CD4-positive, alpha-beta T cell (primary cell): ENCODE results near the gene RNF5. TPM values are rescaled to one million over a fixed set of nuclear protein-coding genes. Genes with fewer than 3 reads are reported as not detected.
A peak's percentile ranks its signal among the peaks of the same experiment; 100 is the strongest.

Source experiments
- ATAC-seq: fragments of 200-7000 bp; cut with Tn5 transposase; one replicate; pipeline ENCODE4 v1.10.0; 2022; ENCODE audit warnings: mild to moderate bottlenecking; ENCODE audit not compliant: poor library complexity
- CTCF ChIA-PET: fragments of 350-600 bp; sonication (Branson Sonifier 250); formaldehyde crosslinking; loops from one replicate; lab custom pipeline; 2021; ENCODE audit warnings: antibody characterized with exemption, inconsistent platforms; lab: Charles Lee
- POLR2A ChIA-PET: fragments of 350-600 bp; sonication (Branson Sonifier 250); formaldehyde crosslinking; loops from one replicate; lab custom pipeline; 2021; ENCODE audit warnings: antibody characterized with exemption, inconsistent platforms; lab: Charles Lee
- DNase-seq, 14 experiments: peaks; one replicate each; pipeline ENCODE4 v3.0.0-alpha.2; 2013 to 2020; ENCODE audit warnings: mixed read lengths in 2 of 14
- H3K27ac ChIP-seq, 2 donors: one replicate each; pipeline versions ENCODE4 v1.5.1 to v1.7.0; 2013; ENCODE audit warnings: low read length in 2 of 2, low read depth in 1 of 2, mild to moderate bottlenecking in 1 of 2
- H3K27me3 ChIP-seq, 2 experiments: 1 replicate in 1 of 2; 2 replicates in 1 of 2; pipeline versions ENCODE4 v1.6.1 to v1.7.0; 2013; ENCODE audit warnings: low read length in 2 of 2, control low read depth in 1 of 2, mild to moderate bottlenecking in 1 of 2, moderate library complexity in 1 of 2; ENCODE audit not compliant: insufficient read depth in 2 of 2, control insufficient read depth in 1 of 2
- H3K36me3 ChIP-seq: one replicate; pipeline ENCODE4 v1.6.1; 2013; ENCODE audit warnings: low read length, control low read depth; ENCODE audit not compliant: insufficient read depth
- H3K4me1 ChIP-seq: one replicate; pipeline ENCODE4 v1.6.1; 2013; ENCODE audit warnings: low read length, control low read depth; ENCODE audit not compliant: insufficient read depth
- H3K4me3 ChIP-seq: one replicate; pipeline ENCODE4 v1.5.1; 2013; ENCODE audit warnings: mild to moderate bottlenecking, low read length, moderate library complexity
- H3K9me3 ChIP-seq, 2 experiments: 1 replicate in 1 of 2; 2 replicates in 1 of 2; pipeline versions ENCODE4 v1.6.1 to v1.7.0; 2013; ENCODE audit warnings: low read length in 2 of 2, mild to moderate bottlenecking in 2 of 2, control low read depth in 1 of 2, moderate library complexity in 1 of 2; ENCODE audit not compliant: control insufficient read depth in 1 of 2, insufficient read depth in 1 of 2
- H3K27ac Mint-ChIP-seq: one replicate; pipeline ENCODE4 v1.8.0; 2020; ENCODE audit warnings: mixed read lengths
- H3K27me3 Mint-ChIP-seq: one replicate; pipeline ENCODE4 v1.8.0; 2021; ENCODE audit warnings: mixed read lengths
- H3K36me3 Mint-ChIP-seq: one replicate; pipeline ENCODE4 v1.8.0; 2021; ENCODE audit warnings: low read depth, mixed read lengths
- H3K4me1 Mint-ChIP-seq: one replicate; pipeline ENCODE4 v1.8.0; 2021; ENCODE audit warnings: low read depth, mixed read lengths
- H3K4me3 Mint-ChIP-seq: one replicate; pipeline ENCODE4 v1.8.0; 2020; ENCODE audit warnings: mild to moderate bottlenecking, mixed read lengths
- H3K9me3 Mint-ChIP-seq: one replicate; pipeline ENCODE4 v1.8.0; 2020; ENCODE audit warnings: mixed read lengths
- intact Hi-C, 2 experiments: fragments of 100-400 bp; cut with DNase I in 1 of 2; cut with micrococcal nuclease in 1 of 2; formaldehyde crosslinking; loops; one replicate each; pipeline versions ENCODE4 v1.15.1 to v1.9.0; 2023 to 2025; cut with DNase I, micrococcal nuclease
- total RNA-seq, 174 experiments: library from RNA in 2 of 174; stranded (reverse) in 2 of 174; gene quantifications; one replicate each; pipeline ENCODE4 v1.2.3 and lab custom pipeline; 2021 to 2026
- TF ChIP-seq, protein P1 (sequence below): fragments of 200-600 bp; IDR thresholded peaks from one replicate; pipeline ENCODE4 v1.8.0; 2022; ENCODE audit warnings: antibody characterized with exemption, mild to moderate bottlenecking

The RNF5 gene
- total RNA-seq, 2 experiments from 2014 or later, result 9.6 to 9.9 TPM

DNA sequence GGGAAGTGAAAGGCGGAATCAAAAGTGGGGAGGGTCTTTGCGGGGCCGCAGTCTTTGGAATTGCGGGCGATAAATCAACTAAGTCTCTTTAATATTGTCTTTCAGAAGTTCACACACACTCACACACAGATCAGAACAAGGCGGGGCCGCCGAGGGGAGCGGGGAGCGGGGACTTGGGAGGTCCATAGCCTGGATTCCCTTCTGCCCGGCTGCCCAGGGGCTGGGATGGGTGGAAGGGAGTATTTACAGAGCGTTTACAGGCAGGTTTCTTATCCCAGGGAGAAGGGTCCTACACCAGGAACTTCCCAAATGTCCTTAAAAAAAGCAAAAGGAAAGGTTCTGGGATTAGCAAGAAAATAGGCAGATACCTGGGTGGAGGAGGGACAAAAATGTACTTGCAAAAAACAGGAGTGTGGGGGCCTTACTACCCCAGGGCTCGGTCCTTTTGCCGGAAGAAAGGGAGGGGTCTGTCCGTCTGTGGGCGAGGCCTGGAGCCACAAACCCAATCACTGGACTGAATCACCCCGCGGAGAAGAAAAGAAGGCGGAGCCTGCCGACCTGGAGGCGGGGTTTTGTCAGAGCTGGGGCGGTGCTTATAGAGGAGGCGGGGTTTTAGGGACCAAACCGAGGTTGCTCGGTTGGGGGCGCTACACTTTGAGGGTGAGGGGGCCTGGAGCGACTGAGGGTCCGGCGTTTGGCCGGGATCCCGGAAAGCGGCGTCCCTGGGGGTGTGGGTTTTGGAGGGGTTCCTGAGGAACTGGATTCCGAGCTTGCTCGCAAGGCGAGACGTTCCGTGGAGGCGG, 29.7 kb upstream of the RNF5 start:
- Mint-ChIP-seq H3K4me3 (peak overlapping the region; percentile 94), H3K36me3 (peaks cover 4% of the 10 kb centered on the region), H3K4me1 (peaks cover 49% of the 10 kb centered on the region), H3K9me3 (no peaks in the 10 kb centered on the region), H3K27ac (peak overlapping the region; percentile 86), H3K27me3 (peaks cover 32% of the 10 kb centered on the region)
- ChIA-PET POLR2A (interaction anchor here (1.1 to 1.2 kb wide), 2 partner anchors 21 to 47 kb away, joined by 3 read pairs; partner anchors contain the start of gene ATF6B), CTCF (interaction anchor here (0.6 to 1.7 kb wide), 7 partner anchors 12 to 97 kb away, joined by 3 to 5 read pairs (median 3); partner anchors contain the start of gene FKBPL)
- TF ChIP-seq, protein P1, sequence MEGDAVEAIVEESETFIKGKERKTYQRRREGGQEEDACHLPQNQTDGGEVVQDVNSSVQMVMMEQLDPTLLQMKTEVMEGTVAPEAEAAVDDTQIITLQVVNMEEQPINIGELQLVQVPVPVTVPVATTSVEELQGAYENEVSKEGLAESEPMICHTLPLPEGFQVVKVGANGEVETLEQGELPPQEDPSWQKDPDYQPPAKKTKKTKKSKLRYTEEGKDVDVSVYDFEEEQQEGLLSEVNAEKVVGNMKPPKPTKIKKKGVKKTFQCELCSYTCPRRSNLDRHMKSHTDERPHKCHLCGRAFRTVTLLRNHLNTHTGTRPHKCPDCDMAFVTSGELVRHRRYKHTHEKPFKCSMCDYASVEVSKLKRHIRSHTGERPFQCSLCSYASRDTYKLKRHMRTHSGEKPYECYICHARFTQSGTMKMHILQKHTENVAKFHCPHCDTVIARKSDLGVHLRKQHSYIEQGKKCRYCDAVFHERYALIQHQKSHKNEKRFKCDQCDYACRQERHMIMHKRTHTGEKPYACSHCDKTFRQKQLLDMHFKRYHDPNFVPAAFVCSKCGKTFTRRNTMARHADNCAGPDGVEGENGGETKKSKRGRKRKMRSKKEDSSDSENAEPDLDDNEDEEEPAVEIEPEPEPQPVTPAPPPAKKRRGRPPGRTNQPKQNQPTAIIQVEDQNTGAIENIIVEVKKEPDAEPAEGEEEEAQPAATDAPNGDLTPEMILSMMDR, result peak; percentile 39
- peaks cover 11 to 26% of the 10 kb centered on the region in 2 experiments for H3K27me3 ChIP-seq
- H3K27ac ChIP-seq, result no peak overlapping the region
- peak overlapping the region; percentile 53 for H3K4me3 ChIP-seq
- peaks cover 45% of the 10 kb centered on the region for H3K4me1 ChIP-seq
- peak; percentile 82 for ATAC-seq
- H3K9me3 ChIP-seq, result peaks cover 0 to 11% of the 10 kb centered on the region in 2 experiments
- intact Hi-C loops, result loop anchor here in 1 of 2 experiments (5.0 kb wide), 1 partner anchor 44 kb away; the partner anchor contains the start of genes GPSM3 and PBX2
- peak; percentile 42 to 81 (median 69) for DNase-seq
- no peaks in the 10 kb centered on the region for H3K36me3 ChIP-seq

DNA sequence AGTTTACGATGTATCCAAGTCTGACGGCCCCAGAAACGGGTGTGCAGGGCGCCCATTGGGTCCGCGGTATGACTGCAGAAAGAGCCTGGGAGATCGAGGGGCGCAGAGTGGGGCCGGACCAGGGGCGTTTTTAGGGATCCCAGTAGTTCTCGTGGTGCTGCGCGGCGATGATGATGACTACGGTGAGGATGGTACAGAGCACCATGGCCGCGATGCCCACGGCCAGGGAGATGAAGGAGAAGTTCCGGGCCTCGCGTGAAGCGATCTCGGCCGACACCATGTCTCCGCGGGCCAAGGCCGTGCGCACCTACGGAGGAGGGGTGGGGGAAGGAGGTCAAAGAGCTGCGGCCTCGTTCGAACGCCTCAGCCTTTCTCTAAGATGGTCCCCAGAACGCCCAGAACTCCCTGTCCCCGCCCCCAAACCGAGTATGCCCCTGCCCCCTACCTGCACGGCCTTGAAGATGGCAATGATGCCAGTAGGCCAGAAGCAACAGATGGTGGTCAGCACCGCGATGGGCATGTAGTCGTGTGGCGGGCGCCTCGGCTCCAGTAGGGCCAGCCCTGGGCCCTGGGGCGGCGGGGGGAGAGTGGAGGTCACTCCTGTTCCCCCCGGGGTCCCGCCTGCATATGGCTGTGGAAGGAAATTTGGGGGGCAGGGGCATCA, 29.0 kb upstream of the RNF5 start:
- TF ChIP-seq, protein P1, result no peak
- Mint-ChIP-seq H3K4me3 (peak overlapping the region; percentile 94), H3K27ac (peak overlapping the region; percentile 86), H3K9me3 (no peaks in the 10 kb centered on the region), H3K4me1 (peaks cover 56% of the 10 kb centered on the region), H3K36me3 (peaks cover 8% of the 10 kb centered on the region), H3K27me3 (peaks cover 32% of the 10 kb centered on the region)
- Histone ChIP-seq H3K4me3 (peak overlapping the region; percentile 53), H3K27ac (no peak overlapping the region), H3K27me3 (peaks cover 11 to 26% of the 10 kb centered on the region in 2 experiments), H3K9me3 (peaks cover 0 to 11% of the 10 kb centered on the region in 2 experiments), H3K36me3 (no peaks in the 10 kb centered on the region), H3K4me1 (peaks cover 53% of the 10 kb centered on the region)
- intact Hi-C loops, result loop anchor here in 1 of 2 experiments (5.0 kb wide), 1 partner anchor 43 kb away; the partner anchor contains the start of genes GPSM3 and PBX2
- CTCF ChIA-PET, result interaction anchor here (1.0 to 1.7 kb wide), 4 partner anchors 13 to 96 kb away, joined by 3 to 5 read pairs (median 4); no protein-coding TSS in a partner anchor
- ATAC-seq (peak; percentile 14), DNase-seq (peak in 1 of 14 experiments; percentile 38)
- POLR2A ChIA-PET, result interaction anchor here (1.1 to 1.2 kb wide), 2 partner anchors 22 to 46 kb away, joined by 3 read pairs; partner anchors contain the start of gene ATF6B
